Adrenal gland (tissue), 12 donors: ENCODE data around the gene SON. TPM values are rescaled to one million over a fixed set of nuclear protein-coding genes. Genes with fewer than 3 reads are reported as not detected.
"Not testable (repeated sequence)": the region's sequence is repeated elsewhere in the genome, so short reads cannot be mapped to it uniquely, and the experiment has no call there.

Experiments
- DNase-seq, 7 donors: peaks; one replicate each; pipeline ENCODE4 v3.0.0-alpha.2; 2019 to 2020
- H3K27ac ChIP-seq, 5 donors: fragments of 200-600 bp; sonication (generic) in 4 of 5; 1 replicate in 3 of 5; 2 replicates in 2 of 5; pipeline versions ENCODE4 v1.5.1 to v1.8.0; 2016 to 2020; ENCODE audit warnings: mild to moderate bottlenecking in 1 of 5
- H3K27me3 ChIP-seq: fragments of 200-600 bp; 2 replicates; pipeline ENCODE4 v1.8.0; 2021
- H3K36me3 ChIP-seq, 2 donors: fragments of 200-600 bp; replicated peaks in 1 of 2; 1 replicate in 1 of 2; 2 replicates in 1 of 2; pipeline versions ENCODE4 v1.5.1 to v1.8.0; 2018 to 2022
- H3K4me1 ChIP-seq, 2 donors: fragments of 200-600 bp; replicated peaks in 1 of 2; 1 replicate in 1 of 2; 2 replicates in 1 of 2; pipeline versions ENCODE4 v1.5.1 to v1.8.0; 2018 to 2021
- H3K4me3 ChIP-seq, 4 donors: fragments of 200-600 bp; sonication (generic) in 3 of 4; one replicate each; pipeline ENCODE4 v1.5.1; 2016 to 2018
- H3K9me3 ChIP-seq, 3 donors: fragments of 200-600 bp; sonication (generic) in 1 of 3; replicated peaks in 1 of 3; 1 replicate in 2 of 3; 2 replicates in 1 of 3; pipeline versions ENCODE4 v1.5.1 to v1.8.0; 2016 to 2021
- CTCF ChIP-seq, 6 experiments: fragments of 450-650 bp in 4 of 6; fragments of 200-600 bp in 2 of 6; sonication (generic) in 1 of 6; IDR thresholded peaks; 1 replicate in 5 of 6; 2 replicates in 1 of 6; pipeline versions ENCODE4 v1.5.1 to v1.8.0; 2016 to 2021; ENCODE audit warnings: antibody characterized with exemption in 6 of 6, mild to moderate bottlenecking in 2 of 6, moderate library complexity in 1 of 6
- POLR2A ChIP-seq, 2 donors: fragments of 450-650 bp; IDR thresholded peaks; one replicate each; pipeline ENCODE4 v1.6.1; 2017; ENCODE audit warnings: antibody characterized with exemption in 2 of 2, mild to moderate bottlenecking in 2 of 2, moderate library complexity in 1 of 2
- WGBS, 4 donors: extraction: QIAGEN DNeasy Blood & Tissue Kit in 2 of 4; methylation state at CpG; one replicate each; pipeline versions ENCODE4 v1.1.5 to v1.1.7; 2013 to 2017; 5-methylcytosine and 5-hydroxymethylcytosine counted together
- intact Hi-C, 2 donors: fragments of 100-400 bp; cut with DNase I; formaldehyde crosslinking; loops; one replicate each; pipeline versions ENCODE4 v1.14.1 to v1.15.0; 2022 to 2023
- polyA plus RNA-seq, 3 donors: library from polyadenylated mRNA; stranded (reverse); fragments of 200-250 nt in 2 of 3; fragments of 350-450 nt in 1 of 3; fragmentation: Illumina TruSeq in 1 of 3; extraction: RNeasy Lipid Tissue Mini Kit (QIAGEN cat#74804) in 1 of 3; gene quantifications; one replicate each; pipeline ENCODE4 v1.2.3, GENCODE V29; 2013 to 2014
- total RNA-seq, 9 donors: library from RNA; depleted of rRNA in 4 of 9; stranded (reverse); fragments of >200 nt in 4 of 9; fragments of 120-200 nt in 1 of 9; fragmentation: NEBNext Ultra II Directional in 1 of 9; extraction: Animal tissue kit (Norgen Biotek cat#: 25700) in 1 of 9; gene quantifications; one replicate each; pipeline versions ENCODE4 v1.1.0 to v1.2.4, GENCODE V29; 2013 to 2023
- donor health status: healthy with polysubstance abuse.
- donor health status: Bipolar disorder and iron deficiency.
- donor health status: DM: yes; HTN: yes; CAD: no.
- donor health status: DM: no; HTN: no; CAD: no.
- donor health status: DM: no; HTN: no; CAD: no.
- donor health status: DM: yes; HTN: yes; CAD: no.

Gene SON
- total and polyA plus RNA-seq, 12 donors: 128 to 386 (median 229) TPM

DNA sequence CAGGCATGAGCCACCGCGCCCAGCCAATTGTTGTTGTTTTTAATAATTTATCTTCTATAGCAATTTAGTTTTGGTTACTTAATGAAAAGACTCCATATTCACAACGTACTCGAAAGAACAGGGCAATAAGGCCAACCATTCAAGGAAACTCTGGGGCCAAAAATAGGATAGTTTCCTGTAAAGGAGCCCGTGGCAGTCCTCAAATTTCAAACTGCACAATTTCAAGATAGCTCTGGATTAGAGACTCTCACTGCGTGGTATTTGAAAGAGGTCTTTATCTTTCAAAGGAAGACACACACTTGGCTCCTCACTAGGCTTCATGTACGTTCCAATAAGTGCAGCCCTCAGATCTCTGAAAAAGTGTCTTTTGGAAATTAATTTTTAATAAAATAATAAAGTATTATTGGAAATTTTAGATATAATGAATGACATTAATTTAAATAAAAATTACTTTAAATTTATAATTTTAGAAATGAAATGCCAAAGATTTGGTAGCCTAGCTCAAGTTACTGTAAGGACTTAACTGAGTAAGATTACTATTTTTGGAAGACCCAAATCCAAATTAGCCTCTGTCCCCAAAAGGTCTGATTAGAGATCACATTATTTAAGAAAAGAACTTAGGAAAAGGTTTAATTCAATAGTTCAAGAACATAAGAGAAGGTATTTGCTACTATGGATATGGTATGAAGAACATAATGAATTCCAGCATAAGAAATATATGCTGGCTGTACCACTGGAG, 68.3 kb downstream of the SON start:
- Histone ChIP-seq H3K4me3 (no peak overlapping the region), H3K4me1 (no peaks in the 10 kb centered on the region), H3K36me3 (peaks cover 0 to 31% of the 10 kb centered on the region in 2 donors), H3K27me3 (no peaks in the 10 kb centered on the region), H3K27ac (no peak overlapping the region), H3K9me3 (no peaks in the 10 kb centered on the region)
- DNase-seq: no peak
- intact Hi-C loops: no loop called here
- WGBS, 4 donors: 87 to 97% (median 90%) methylated on average over 7 of the region's 7 CpGs
- TF ChIP-seq POLR2A (IDR thresholded peaks at IDR 0.05): no peak
- no peak for TF ChIP-seq CTCF (IDR thresholded peaks at IDR 0.05)

GRCh38 chr21:33617565-33617964, 74.7 kb downstream of the SON start:
- intact Hi-C loops, DNase-seq, H3K4me1 ChIP-seq, H3K27ac ChIP-seq, H3K27me3 ChIP-seq, H3K4me3 ChIP-seq, H3K9me3 ChIP-seq: not testable (repeated sequence)
- 83 to 98% (median 92%) methylated on average over 11 of the region's 11 CpGs for WGBS, 4 donors
- peaks cover 0 to 37% of the 10 kb centered on the region in 2 donors for H3K36me3 ChIP-seq

DNA sequence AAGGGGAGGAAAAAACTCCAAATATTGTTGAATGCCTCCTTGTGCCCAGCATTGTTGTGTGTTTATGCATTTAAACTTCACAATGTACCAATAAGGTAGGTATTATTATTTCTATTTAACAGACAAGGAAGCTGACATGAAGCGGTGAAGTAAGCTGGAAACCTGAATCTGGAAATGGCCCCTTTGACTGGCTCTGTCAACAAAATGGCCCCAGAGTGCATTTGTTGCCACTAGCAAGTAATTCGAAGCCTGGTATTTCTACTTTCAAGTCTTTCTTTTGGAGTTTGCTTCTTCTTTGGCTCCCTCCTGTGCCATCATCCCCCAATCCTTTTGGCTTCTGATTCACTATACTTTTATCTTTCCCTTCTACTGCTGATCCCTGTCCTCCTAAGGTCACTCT, 75.6 kb downstream of the SON start:
- H3K4me1 ChIP-seq: no peaks in the 10 kb centered on the region
- TF ChIP-seq POLR2A (IDR thresholded peaks at IDR 0.05) (no peak), CTCF (IDR thresholded peaks at IDR 0.05) (no peak)
- 96 to 98% (median 96%) methylated on average over 2 of the region's 2 CpGs for WGBS, 4 donors
- no peak overlapping the region for H3K27ac ChIP-seq
- no peaks in the 10 kb centered on the region for H3K9me3 ChIP-seq
- no peaks in the 10 kb centered on the region for H3K27me3 ChIP-seq
- no peak for DNase-seq
- H3K36me3 ChIP-seq: peaks cover 0 to 35% of the 10 kb centered on the region in 2 donors
- intact Hi-C loops: no loop called here
- no peak overlapping the region for H3K4me3 ChIP-seq

GRCh38 chr21:33619726-33620125, 76.9 kb downstream of the SON start:
- no peak for DNase-seq
- no peaks in the 10 kb centered on the region for H3K4me1 ChIP-seq
- WGBS, 4 donors: 85 to 95% (median 93%) methylated on average over 4 of the region's 4 CpGs
- H3K36me3 ChIP-seq: peaks cover 0 to 40% of the 10 kb centered on the region in 2 donors
- no peaks in the 10 kb centered on the region for H3K27me3 ChIP-seq
- no peaks in the 10 kb centered on the region for H3K9me3 ChIP-seq
- intact Hi-C loops: no loop called here
- H3K27ac ChIP-seq: no peak overlapping the region
- TF ChIP-seq CTCF (IDR thresholded peaks at IDR 0.05) (no peak), POLR2A (IDR thresholded peaks at IDR 0.05) (no peak)
- no peak overlapping the region for H3K4me3 ChIP-seq

GRCh38 chr21:33622253-33622652, 79.4 kb downstream of the SON start:
- H3K4me1 ChIP-seq: no peaks in the 10 kb centered on the region
- DNase-seq: no peak
- intact Hi-C loops: no loop called here
- H3K27ac ChIP-seq: no peak overlapping the region
- no peaks in the 10 kb centered on the region for H3K9me3 ChIP-seq
- TF ChIP-seq POLR2A (IDR thresholded peaks at IDR 0.05) (no peak), CTCF (IDR thresholded peaks at IDR 0.05) (no peak)
- no peaks in the 10 kb centered on the region for H3K27me3 ChIP-seq
- peaks cover 0 to 33% of the 10 kb centered on the region in 2 donors for H3K36me3 ChIP-seq
- H3K4me3 ChIP-seq: no peak overlapping the region

- WGBS, 4 donors: 92 to 97% (median 95%) methylated on average over 7 of the region's 7 CpGs
- H3K27ac ChIP-seq, H3K4me3 ChIP-seq, intact Hi-C loops, H3K9me3 ChIP-seq, H3K4me1 ChIP-seq, H3K27me3 ChIP-seq, DNase-seq: not testable (repeated sequence)
- H3K36me3 ChIP-seq: peaks cover 0 to 27% of the 10 kb centered on the region in 2 donors
Observed at GRCh38 chr21:33626151-33626550, 83.3 kb downstream of the SON start.
